H1 (cell line): ENCODE measurements around the gene RPL39L. TPM values are rescaled to one million over a fixed set of nuclear protein-coding genes. Genes with fewer than 3 reads are reported as not detected.

Experiments used
- CTCF ChIA-PET: fragments of 300-600 bp; sonication (Branson Sonifier 250); formaldehyde crosslinking; loops from one replicate; lab custom pipeline; 2021; ENCODE audit not compliant: partially characterized antibody; lab: Charles Lee
- POLR2A ChIA-PET: fragments of 300-600 bp; sonication (Branson Sonifier 250); formaldehyde crosslinking; loops from one replicate; lab custom pipeline; 2021; ENCODE audit warnings: inconsistent platforms; ENCODE audit not compliant: partially characterized antibody; lab: Charles Lee
- DNase-seq, 2 experiments: peaks; one replicate each; pipeline versions ENCODE4 v3.0.0 to v3.0.0-alpha.2; 2010 to 2022; ENCODE audit warnings: low spot score in 2 of 2, low read depth in 1 of 2, mixed read lengths in 1 of 2
- FAIRE-seq: peaks from 2 replicates; lab custom pipeline; 2011; peaks lifted over from hg19 to GRCh38; lab: Jason Lieb, UNC
- H2AFZ ChIP-seq: 2 replicates; pipeline ENCODE4 v1.8.1; 2012; ENCODE audit warnings: low read length, inconsistent platforms
- H2AK5ac ChIP-seq: 2 replicates; pipeline ENCODE4 v1.6.1; 2013; ENCODE audit warnings: low read depth, low read length
- H2BK120ac ChIP-seq: replicated peaks from 2 replicates; pipeline ENCODE3; 2013; ENCODE audit warnings: low read depth, low read length, inconsistent platforms
- H2BK12ac ChIP-seq: 2 replicates; pipeline ENCODE4 v1.6.1; 2013; ENCODE audit warnings: low read depth, low read length
- H2BK15ac ChIP-seq: 2 replicates; pipeline ENCODE4 v1.6.1; 2013; ENCODE audit warnings: low read length
- H2BK20ac ChIP-seq: 2 replicates; pipeline ENCODE4 v1.6.1; 2013; ENCODE audit warnings: low read length
- H2BK5ac ChIP-seq: 2 replicates; pipeline ENCODE4 v1.6.1; 2013; ENCODE audit warnings: low read depth, low read length
- H3K14ac ChIP-seq: 2 replicates; pipeline ENCODE4 v1.6.1; 2013; ENCODE audit warnings: inconsistent platforms; ENCODE audit not compliant: insufficient read length
- H3K18ac ChIP-seq: 2 replicates; pipeline ENCODE4 v1.6.1; 2013; ENCODE audit warnings: low read length; ENCODE audit errors: extremely low read depth
- H3K23ac ChIP-seq: 2 replicates; pipeline ENCODE4 v1.6.1; 2013; ENCODE audit warnings: inconsistent platforms; ENCODE audit not compliant: insufficient read length
- H3K23me2 ChIP-seq: 2 replicates; pipeline ENCODE4 v1.6.1; 2013; ENCODE audit warnings: low read depth, low read length
- H3K27ac ChIP-seq: 2 replicates; pipeline ENCODE4 v1.6.1; 2011; ENCODE audit warnings: low read depth, low read length, inconsistent platforms
- H3K27me3 ChIP-seq, 4 experiments: replicated peaks in 1 of 4; 1 replicate in 1 of 4; 2 replicates in 3 of 4; pipeline versions ENCODE4 v1.6.1 to v1.8.1; 2011 to 2013; ENCODE audit warnings: low read length in 3 of 4, mild to moderate bottlenecking in 3 of 4, inconsistent platforms in 2 of 4, mixed read lengths in 2 of 4, moderate library complexity in 1 of 4; ENCODE audit not compliant: control insufficient read depth in 3 of 4, insufficient read depth in 3 of 4; ENCODE audit errors: extremely low read depth in 1 of 4
- H3K36me3 ChIP-seq, 4 experiments: 2 replicates each; pipeline versions ENCODE4 v1.6.1 to v1.8.1; 2011 to 2013; ENCODE audit warnings: mild to moderate bottlenecking in 4 of 4, low read length in 3 of 4, moderate library complexity in 2 of 4, control low read depth in 1 of 4, inconsistent platforms in 1 of 4; ENCODE audit not compliant: insufficient read depth in 4 of 4, control insufficient read depth in 2 of 4
- H3K4ac ChIP-seq: replicated peaks from 2 replicates; pipeline ENCODE3; 2013; ENCODE audit warnings: low read length, low read depth, mixed read lengths, inconsistent platforms; ENCODE audit not compliant: insufficient read length
- H3K4me1 ChIP-seq, 4 experiments: replicated peaks in 1 of 4; 1 replicate in 1 of 4; 2 replicates in 3 of 4; pipeline versions ENCODE4 v1.6.1 to v1.8.1; 2011 to 2013; ENCODE audit warnings: low read length in 3 of 4, inconsistent platforms in 2 of 4, mixed read lengths in 1 of 4; ENCODE audit not compliant: insufficient read depth in 4 of 4, control insufficient read depth in 3 of 4
- H3K4me2 ChIP-seq, 2 experiments: 2 replicates each; pipeline versions ENCODE4 v1.6.1 to v1.8.1; 2011 to 2013; ENCODE audit warnings: low read depth in 2 of 2, low read length in 2 of 2, control low read depth in 1 of 2, inconsistent platforms in 1 of 2, mild to moderate bottlenecking in 1 of 2; ENCODE audit not compliant: insufficient read depth in 1 of 2
- H3K4me3 ChIP-seq, 4 experiments: fragments of 200-600, 300-600 bp in 1 of 4; sonication (generic), shearing (Covaris generic), sonication (Bioruptor Twin) in 1 of 4; 2 replicates each; pipeline versions ENCODE4 v1.5.1 to v1.8.1; 2011 to 2016; ENCODE audit warnings: low read length in 4 of 4, low read depth in 3 of 4, control low read depth in 2 of 4, inconsistent platforms in 2 of 4, mild to moderate bottlenecking in 2 of 4, mixed read lengths in 1 of 4, moderate library complexity in 1 of 4; ENCODE audit not compliant: insufficient read depth in 2 of 4; ENCODE audit errors: extremely low read depth in 1 of 4
- H3K56ac ChIP-seq: replicated peaks from 2 replicates; pipeline ENCODE3; 2013; ENCODE audit warnings: low read depth, mild to moderate bottlenecking, mixed read lengths, low read length, inconsistent platforms; ENCODE audit not compliant: insufficient read length
- H3K79me1 ChIP-seq: 2 replicates; pipeline ENCODE4 v1.6.1; 2013; ENCODE audit warnings: low read depth, low read length, control low read depth
- H3K79me2 ChIP-seq, 2 experiments: 2 replicates each; pipeline versions ENCODE4 v1.6.1 to v1.8.1; 2012 to 2013; ENCODE audit warnings: low read length in 2 of 2, mild to moderate bottlenecking in 2 of 2, inconsistent platforms in 1 of 2; ENCODE audit not compliant: insufficient read depth in 2 of 2, control insufficient read depth in 1 of 2
- H3K9ac ChIP-seq, 4 experiments: replicated peaks in 1 of 4; 1 replicate in 1 of 4; 2 replicates in 3 of 4; pipeline versions ENCODE4 v1.6.1 to v1.8.1; 2011 to 2013; ENCODE audit warnings: low read depth in 3 of 4, low read length in 3 of 4, control low read depth in 2 of 4, mild to moderate bottlenecking in 2 of 4, moderate library complexity in 2 of 4, inconsistent platforms in 1 of 4; ENCODE audit errors: extremely low read depth in 1 of 4
- H3K9me3 ChIP-seq, 2 experiments: 2 replicates each; pipeline versions ENCODE4 v1.6.1 to v1.8.1; 2012 to 2013; ENCODE audit warnings: mild to moderate bottlenecking in 2 of 2, moderate library complexity in 2 of 2, control low read depth in 1 of 2, inconsistent platforms in 1 of 2, low read depth in 1 of 2, low read length in 1 of 2, mixed read lengths in 1 of 2; ENCODE audit not compliant: insufficient read depth in 2 of 2
- H4K20me1 ChIP-seq, 2 experiments: replicated peaks in 1 of 2; 2 replicates each; pipeline versions ENCODE3 to v1.8.1; 2011 to 2013; ENCODE audit warnings: inconsistent platforms in 2 of 2, low read length in 2 of 2, mild to moderate bottlenecking in 1 of 2; ENCODE audit not compliant: insufficient read depth in 2 of 2, control insufficient read depth in 1 of 2
- H4K5ac ChIP-seq: 2 replicates; pipeline ENCODE4 v1.6.1; 2013; ENCODE audit warnings: low read length, low read depth, mixed read lengths, inconsistent platforms; ENCODE audit not compliant: insufficient read length
- H4K8ac ChIP-seq: 2 replicates; pipeline ENCODE4 v1.8.0; 2013; ENCODE audit warnings: mild to moderate bottlenecking, moderate library complexity, low read length, inconsistent platforms; ENCODE audit not compliant: insufficient read depth; ENCODE audit errors: extremely low read depth
- H4K91ac ChIP-seq: replicated peaks from 2 replicates; pipeline ENCODE3; 2013; ENCODE audit warnings: low read length, mixed read lengths, inconsistent platforms; ENCODE audit not compliant: insufficient read length
- CHD1 ChIP-seq: IDR thresholded peaks from 2 replicates; pipeline ENCODE4 v1.6.1; 2012; ENCODE audit warnings: low read depth, low read length, improper control_type of control experiment
- GTF2F1 ChIP-seq: IDR thresholded peaks from 2 replicates; pipeline ENCODE4 v1.6.1; 2012; ENCODE audit warnings: low read depth, low read length, improper control_type of control experiment, borderline replicate concordance
- SP2 ChIP-seq: IDR thresholded peaks from 2 replicates; pipeline ENCODE4 v1.6.1; 2012; ENCODE audit warnings: mild to moderate bottlenecking, low read length, inconsistent platforms
- TBP ChIP-seq: IDR thresholded peaks from 2 replicates; pipeline ENCODE4 v1.6.1; 2011; ENCODE audit warnings: low read depth, low read length, improper control_type of control experiment
- WGBS, 2 experiments: shearing (Covaris generic) in 1 of 2; methylation state at CpG; one replicate each; pipeline versions ENCODE4 v1.1.6 to v1.1.7; 2013 to 2015; ENCODE audit warnings: low lambda C conversion rate in 2 of 2, mixed read lengths in 2 of 2, inconsistent platforms in 1 of 2, low coverage in 1 of 2, missing lambda C conversion rate in 1 of 2; ENCODE audit not compliant: insufficient replicate concordance in 2 of 2, insufficient coverage in 1 of 2, insufficient read length in 1 of 2; ENCODE audit errors: extremely low coverage in 1 of 2, missing lambda C conversion rate in 1 of 2; 5-methylcytosine and 5-hydroxymethylcytosine counted together
- polyA plus RNA-seq, 7 experiments: library from polyadenylated mRNA; depleted of rRNA in 3 of 7; stranded (reverse) in 5 of 7; unstranded in 2 of 7; fragments of >200 nt in 5 of 7; fragments of 200-250 nt in 2 of 7; gene quantifications; 1 replicate in 5 of 7; 2 replicates in 1 of 7; 4 replicates in 1 of 7; pipeline versions ENCODE4 v1.2.1 to v1.2.3, GENCODE V29; 2011 to 2013; ENCODE audit warnings: missing spikeins in 2 of 7, mixed read lengths in 2 of 7
- total RNA-seq: library from RNA; stranded (reverse); fragmentation: NEBNext Ultra II Directional; extraction: Animal tissue kit (Norgen Biotek cat#: 25700); gene quantifications from 2 replicates; pipeline ENCODE4 v1.2.1, GENCODE V29; 2021
- TF ChIP-seq, protein P1 (sequence below): IDR thresholded peaks from 2 replicates; pipeline ENCODE4 v1.6.1; 2012; ENCODE audit warnings: inconsistent platforms

RPL39L gene
- total and polyA plus RNA-seq, 2 of the 8 experiments (the other 6 are each of a cell fraction or from before 2014, with no cell fraction given) = 51.8 to 67.7 TPM

DNA sequence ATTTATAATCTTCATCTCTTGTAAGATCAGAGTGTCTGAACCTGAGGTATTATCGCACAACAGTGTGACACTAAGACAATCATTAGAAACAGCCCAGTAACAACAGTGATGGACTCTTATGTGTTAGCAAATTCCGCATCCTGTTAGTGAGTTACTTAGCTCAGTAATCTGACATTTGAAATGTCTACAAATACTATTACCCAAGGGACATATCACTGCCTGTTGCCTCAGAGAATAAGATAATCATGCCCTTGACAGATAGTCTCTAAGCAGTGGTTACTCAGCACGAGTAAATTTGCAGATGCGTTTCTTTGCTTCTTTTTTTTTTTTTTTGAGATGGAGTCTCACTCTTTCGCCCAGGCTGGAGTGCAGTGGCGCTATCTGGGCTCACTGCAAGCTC lies 44.6 kb upstream of the RPL39L start:
- H4K91ac ChIP-seq = peak overlapping the region; percentile 99
- no peak overlapping the region for H3K9ac ChIP-seq
- H2BK15ac ChIP-seq = 0 out of 2 replicates have a peak overlapping the region, but pooled peaks have one; percentile 61
- peak overlapping the region; percentile 86 for H3K4ac ChIP-seq
- H3K27ac ChIP-seq = peak overlapping the region; percentile 48; the same call in 1 of the 2 replicates
- no peaks in the 10 kb centered on the region for H3K23me2 ChIP-seq
- ChIA-PET POLR2A (interaction anchor here (0.9 to 3.1 kb wide), 4 partner anchors 8 to 109 kb away, joined by 4 to 17 read pairs (median 6); no protein-coding TSS in a partner anchor), CTCF (interaction anchor here (0.9 to 2.4 kb wide), 3 partner anchors 13 to 29 kb away, joined by 3 to 10 read pairs (median 3); partner anchors contain the start of gene RTP1)
- H2BK12ac ChIP-seq = peak overlapping the region; percentile 94
- H2AK5ac ChIP-seq = peak overlapping the region; percentile 87; the same call in 1 of the 2 replicates
- peak overlapping the region; percentile 100 for H2BK20ac ChIP-seq
- H3K79me1 ChIP-seq = no peaks in the 10 kb centered on the region; the same call in 1 of the 2 replicates
- H3K4me1 ChIP-seq = peaks cover 9 to 42% (median 32%) of the 10 kb centered on the region in 4 experiments
- H4K8ac ChIP-seq = no peak overlapping the region
- no peaks in the 10 kb centered on the region for H3K36me3 ChIP-seq
- no peak overlapping the region for H3K23ac ChIP-seq
- DNase-seq (no peak), FAIRE-seq (no peak)
- peak overlapping the region; percentile 93; the same call in 1 of the 2 replicates for H2BK5ac ChIP-seq
- peak overlapping the region; percentile 84 for H3K18ac ChIP-seq
- no peak overlapping the region for H3K14ac ChIP-seq
- no peaks in the 10 kb centered on the region; a peak in 1 of 4 replicates for H3K9me3 ChIP-seq
- peak overlapping the region; percentile 100 for H2BK120ac ChIP-seq
- peak overlapping the region; percentile 78 for H4K5ac ChIP-seq
- no peaks in the 10 kb centered on the region for H4K20me1 ChIP-seq
- H2AFZ ChIP-seq = no peak overlapping the region
- TF ChIP-seq SP2 (no peak), TBP (no peak), GTF2F1 (no peak), CHD1 (no peak)
- TF ChIP-seq, protein P1, sequence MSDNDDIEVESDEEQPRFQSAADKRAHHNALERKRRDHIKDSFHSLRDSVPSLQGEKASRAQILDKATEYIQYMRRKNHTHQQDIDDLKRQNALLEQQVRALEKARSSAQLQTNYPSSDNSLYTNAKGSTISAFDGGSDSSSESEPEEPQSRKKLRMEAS = no peak
- H3K4me2 ChIP-seq = peak overlapping the region in 1 of 2 experiments; percentile 25; a peak in 1 of 4 replicates
- no peak overlapping the region for H3K4me3 ChIP-seq
- peaks cover 0 to 11% of the 10 kb centered on the region in 2 experiments; a peak in 2 of 4 replicates for H3K79me2 ChIP-seq
- H3K27me3 ChIP-seq = no peaks in the 10 kb centered on the region
- WGBS, 2 experiments = 83% methylated on average over 5 of the region's 6 CpGs; no CpG with 5 or more reads in 1 of the 2 experiments
- H3K56ac ChIP-seq = peak overlapping the region; percentile 91
